Fibroblast of the aortic adventitia (primary cell): Measurements from ENCODE around the gene ERBB2. TPM values are rescaled to one million over a fixed set of nuclear protein-coding genes. Genes with fewer than 3 reads are reported as not detected.

ENCODE experiments used
- DNase-seq: peaks from one replicate; pipeline ENCODE4 v3.0.0-alpha.2; 2010; ENCODE audit warnings: low read depth
- H3K4me3 ChIP-seq: 2 replicates; pipeline ENCODE4 v1.5.1; 2011; ENCODE audit warnings: low read depth, mild to moderate bottlenecking, control low read depth, low read length, moderate library complexity
- CTCF ChIP-seq: IDR thresholded peaks from 2 replicates; pipeline ENCODE4 v1.5.1; 2011; ENCODE audit warnings: mild to moderate bottlenecking, low read length, control low read depth, inconsistent platforms; ENCODE audit not compliant: insufficient read depth
- total RNA-seq: library from RNA; depleted of rRNA; stranded (reverse); fragments of >200 nt; gene quantifications from 2 replicates; pipeline ENCODE4 v1.2.3, GENCODE V29; 2012; ENCODE audit warnings: low replicate concordance

ERBB2 gene
- total RNA-seq, 1 donor = 37.4 TPM

- H3K4me3 ChIP-seq = no peak overlapping the region
- DNase-seq = no peak
- TF ChIP-seq CTCF = no peak
Measured at GRCh38 chr17:39714234-39714633, 14.4 kb downstream of the ERBB2 start.

DNA sequence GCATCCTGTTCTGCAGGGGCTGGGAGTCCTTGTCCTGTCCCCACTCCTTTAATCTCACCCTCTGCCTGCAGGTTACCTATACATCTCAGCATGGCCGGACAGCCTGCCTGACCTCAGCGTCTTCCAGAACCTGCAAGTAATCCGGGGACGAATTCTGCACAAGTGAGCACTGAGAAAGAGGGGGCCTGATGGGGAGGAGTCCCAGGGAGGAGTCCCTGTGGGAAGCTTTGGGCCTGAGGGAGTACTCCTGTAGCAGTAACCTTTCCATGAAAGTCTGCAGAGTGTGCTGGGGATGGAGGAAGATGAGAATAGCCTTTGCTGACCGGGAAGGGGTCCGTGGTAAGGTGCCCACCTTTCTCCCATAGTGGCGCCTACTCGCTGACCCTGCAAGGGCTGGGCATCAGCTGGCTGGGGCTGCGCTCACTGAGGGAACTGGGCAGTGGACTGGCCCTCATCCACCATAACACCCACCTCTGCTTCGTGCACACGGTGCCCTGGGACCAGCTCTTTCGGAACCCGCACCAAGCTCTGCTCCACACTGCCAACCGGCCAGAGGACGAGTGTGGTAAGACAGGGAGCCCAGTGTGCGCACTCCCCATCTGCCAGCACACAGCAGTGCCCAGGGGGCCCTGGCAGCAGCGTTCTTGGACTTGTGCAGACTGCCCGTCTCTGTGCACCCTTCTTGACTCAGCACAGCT, 15.7 kb downstream of the ERBB2 start:
- H3K4me3 ChIP-seq = no peak overlapping the region
- no peak for TF ChIP-seq CTCF
- DNase-seq = no peak

DNA sequence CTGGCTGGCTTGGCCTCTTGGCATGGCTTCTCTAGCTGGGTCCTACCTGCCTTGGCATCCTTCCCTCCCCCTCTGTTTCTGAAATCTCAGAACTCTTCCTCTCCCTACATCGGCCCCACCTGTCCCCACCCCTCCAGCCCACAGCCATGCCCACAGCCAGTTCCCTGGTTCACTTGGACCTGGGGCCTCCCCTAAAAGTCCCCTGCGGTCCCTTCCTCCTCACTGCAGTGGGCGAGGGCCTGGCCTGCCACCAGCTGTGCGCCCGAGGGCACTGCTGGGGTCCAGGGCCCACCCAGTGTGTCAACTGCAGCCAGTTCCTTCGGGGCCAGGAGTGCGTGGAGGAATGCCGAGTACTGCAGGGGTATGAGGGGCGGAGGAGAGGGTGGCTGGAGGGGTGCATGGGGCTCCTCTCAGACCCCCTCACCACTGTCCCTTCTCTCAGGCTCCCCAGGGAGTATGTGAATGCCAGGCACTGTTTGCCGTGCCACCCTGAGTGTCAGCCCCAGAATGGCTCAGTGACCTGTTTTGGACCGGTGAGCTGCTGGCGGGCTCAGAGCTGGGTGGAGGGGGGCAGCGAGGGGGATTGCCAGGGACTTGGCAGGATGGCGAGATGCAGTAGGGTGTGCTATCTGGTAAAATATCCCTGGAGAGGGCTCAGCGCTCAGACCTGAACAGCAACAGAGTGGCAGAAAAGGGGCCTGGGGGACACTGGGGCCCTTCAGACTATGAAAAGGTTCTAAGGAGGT, 16.4 kb downstream of the ERBB2 start:
- TF ChIP-seq CTCF = no peak
- H3K4me3 ChIP-seq = no peak overlapping the region
- DNase-seq = no peak

DNA sequence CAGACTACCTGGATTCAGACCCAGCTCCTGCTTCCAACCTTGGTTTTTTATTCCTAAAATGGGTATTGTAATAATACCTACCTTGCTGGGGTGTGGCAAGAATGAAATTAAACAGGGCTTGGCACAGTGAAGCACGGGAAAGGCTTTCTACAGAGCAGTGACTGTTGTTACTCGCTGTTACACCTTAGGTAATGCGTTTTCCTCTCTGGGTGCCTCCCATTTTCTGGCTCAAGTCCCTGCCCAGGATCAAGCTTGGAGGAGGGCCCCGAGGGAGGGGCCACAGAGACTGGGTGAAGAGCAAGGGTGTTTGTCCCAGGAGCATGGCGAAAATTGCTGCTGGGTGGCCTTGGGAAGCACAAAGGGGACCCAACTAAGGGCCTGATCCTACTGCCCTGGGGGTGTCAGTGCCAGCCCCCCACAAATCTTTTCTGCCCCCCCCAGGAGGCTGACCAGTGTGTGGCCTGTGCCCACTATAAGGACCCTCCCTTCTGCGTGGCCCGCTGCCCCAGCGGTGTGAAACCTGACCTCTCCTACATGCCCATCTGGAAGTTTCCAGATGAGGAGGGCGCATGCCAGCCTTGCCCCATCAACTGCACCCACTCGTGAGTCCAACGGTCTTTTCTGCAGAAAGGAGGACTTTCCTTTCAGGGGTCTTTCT, 17.1 kb downstream of the ERBB2 start:
- no peak for TF ChIP-seq CTCF

GRCh38 chr17:39717660-39718059, 17.8 kb downstream of the ERBB2 start:
- no peak for DNase-seq
- H3K4me3 ChIP-seq = no peak overlapping the region
- no peak for TF ChIP-seq CTCF

More for the DNA sequence above, 17.1 kb downstream of the ERBB2 start:
- no peak overlapping the region for H3K4me3 ChIP-seq
- DNase-seq = no peak

GRCh38 chr17:39719563-39720355, 19.9 kb downstream of the ERBB2 start:
- H3K4me3 ChIP-seq = no peak overlapping the region
- TF ChIP-seq CTCF = no peak
- DNase-seq = no peak
